ENCODE measurements around the gene DQX1.

Gene DQX1

GRCh38 chr2:74512744-74513604 is 13.1 kb downstream of the DQX1 start:
- Histone ChIP-seq H3K79me2 (ENCODE audit: insufficient read depth, low read depth) (no peaks in the 10 kb centered on the region), H3K27ac (no peak overlapping the region), H4K20me1 (ENCODE audit: insufficient read depth) (no peaks in the 10 kb centered on the region), H3K9ac (no peak overlapping the region), H3K4me3 (IDR thresholded peaks at IDR 0.05; ENCODE audit: insufficient read depth, low read depth, low read length) (no peak overlapping the region), H2AFZ (ENCODE audit: low read depth) (no peak overlapping the region), H3K27me3 (ENCODE audit: insufficient read depth, low read depth) (peaks cover 46% of the 10 kb centered on the region), H3K36me3 (ENCODE audit: insufficient read depth) (no peaks in the 10 kb centered on the region), H3K4me1 (ENCODE audit: low read depth, poor library complexity, severe bottlenecking) (peaks cover 9% of the 10 kb centered on the region), H3K4me2 (no peak overlapping the region)
- TF ChIP-seq, protein P1, sequence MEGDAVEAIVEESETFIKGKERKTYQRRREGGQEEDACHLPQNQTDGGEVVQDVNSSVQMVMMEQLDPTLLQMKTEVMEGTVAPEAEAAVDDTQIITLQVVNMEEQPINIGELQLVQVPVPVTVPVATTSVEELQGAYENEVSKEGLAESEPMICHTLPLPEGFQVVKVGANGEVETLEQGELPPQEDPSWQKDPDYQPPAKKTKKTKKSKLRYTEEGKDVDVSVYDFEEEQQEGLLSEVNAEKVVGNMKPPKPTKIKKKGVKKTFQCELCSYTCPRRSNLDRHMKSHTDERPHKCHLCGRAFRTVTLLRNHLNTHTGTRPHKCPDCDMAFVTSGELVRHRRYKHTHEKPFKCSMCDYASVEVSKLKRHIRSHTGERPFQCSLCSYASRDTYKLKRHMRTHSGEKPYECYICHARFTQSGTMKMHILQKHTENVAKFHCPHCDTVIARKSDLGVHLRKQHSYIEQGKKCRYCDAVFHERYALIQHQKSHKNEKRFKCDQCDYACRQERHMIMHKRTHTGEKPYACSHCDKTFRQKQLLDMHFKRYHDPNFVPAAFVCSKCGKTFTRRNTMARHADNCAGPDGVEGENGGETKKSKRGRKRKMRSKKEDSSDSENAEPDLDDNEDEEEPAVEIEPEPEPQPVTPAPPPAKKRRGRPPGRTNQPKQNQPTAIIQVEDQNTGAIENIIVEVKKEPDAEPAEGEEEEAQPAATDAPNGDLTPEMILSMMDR (conservative IDR thresholded peaks at IDR 0.05; ENCODE audit: low read depth, low read length): no peak

- Histone ChIP-seq H3K27ac (no peak overlapping the region), H3K4me1 (ENCODE audit: low read depth, poor library complexity, severe bottlenecking) (peaks cover 15% of the 10 kb centered on the region), H2AFZ (ENCODE audit: low read depth) (no peak overlapping the region), H3K4me3 (IDR thresholded peaks at IDR 0.05; ENCODE audit: insufficient read depth, low read depth, low read length) (no peak overlapping the region), H4K20me1 (ENCODE audit: insufficient read depth) (no peaks in the 10 kb centered on the region), H3K4me2 (no peak overlapping the region), H3K36me3 (ENCODE audit: insufficient read depth) (no peaks in the 10 kb centered on the region), H3K79me2 (ENCODE audit: insufficient read depth, low read depth) (peaks cover 7% of the 10 kb centered on the region), H3K9ac (no peak overlapping the region), H3K27me3 (ENCODE audit: insufficient read depth, low read depth) (peaks cover 38% of the 10 kb centered on the region)
- TF ChIP-seq, protein P1 (conservative IDR thresholded peaks at IDR 0.05; ENCODE audit: low read depth, low read length): no peak
These were observed 14.7 kb downstream of the DQX1 start for GRCh38 chr2:74511104-74511989.

- Histone ChIP-seq H3K27ac (no peak overlapping the region), H3K27me3 (ENCODE audit: insufficient read depth, low read depth) (peaks cover 38% of the 10 kb centered on the region), H3K36me3 (ENCODE audit: insufficient read depth) (no peaks in the 10 kb centered on the region), H2AFZ (ENCODE audit: low read depth) (no peak overlapping the region), H3K4me1 (ENCODE audit: low read depth, poor library complexity, severe bottlenecking) (peaks cover 23% of the 10 kb centered on the region), H4K20me1 (ENCODE audit: insufficient read depth) (no peaks in the 10 kb centered on the region), H3K79me2 (ENCODE audit: insufficient read depth, low read depth) (peaks cover 13% of the 10 kb centered on the region), H3K4me2 (no peak overlapping the region), H3K9ac (no peak overlapping the region), H3K4me3 (IDR thresholded peaks at IDR 0.05; ENCODE audit: insufficient read depth, low read depth, low read length) (no peak overlapping the region)
- TF ChIP-seq, protein P1 (conservative IDR thresholded peaks at IDR 0.05; ENCODE audit: low read depth, low read length): no peak
These were observed 15.8 kb downstream of the DQX1 start for GRCh38 chr2:74510272-74510671.

- TF ChIP-seq, protein P1 (conservative IDR thresholded peaks at IDR 0.05; ENCODE audit: low read depth, low read length): no peak
- H3K27ac ChIP-seq: no peak overlapping the region; the same call in 1 of the 2 replicates
- peak overlapping the region; percentile 86 for H3K9ac ChIP-seq
- no peaks in the 10 kb centered on the region for H4K20me1 ChIP-seq (ENCODE audit: insufficient read depth)
- peaks cover 13% of the 10 kb centered on the region for H3K79me2 ChIP-seq (ENCODE audit: insufficient read depth, low read depth)
- H2AFZ ChIP-seq (ENCODE audit: low read depth): peak overlapping the region; percentile 99
- H3K27me3 ChIP-seq (ENCODE audit: insufficient read depth, low read depth): peaks cover 23% of the 10 kb centered on the region
- H3K4me2 ChIP-seq: peak overlapping the region; percentile 81
- H3K4me3 ChIP-seq (IDR thresholded peaks at IDR 0.05; ENCODE audit: insufficient read depth, low read depth, low read length): peak overlapping the region; percentile 84
- H3K36me3 ChIP-seq (ENCODE audit: insufficient read depth): no peaks in the 10 kb centered on the region
- peaks cover 19% of the 10 kb centered on the region for H3K4me1 ChIP-seq (ENCODE audit: low read depth, poor library complexity, severe bottlenecking)
These were observed 18.0 kb downstream of the DQX1 start for GRCh38 chr2:74507926-74508520.

Measured in KMS-11 (cell line).